HCT116 (cell line): ENCODE measurements around the gene SLC25A4. TPM values are rescaled to one million over a fixed set of nuclear protein-coding genes. Genes with fewer than 3 reads are reported as not detected.
"Not testable (repeated sequence)": the region's sequence is repeated elsewhere in the genome, so short reads cannot be mapped to it uniquely, and the experiment has no call there.

ENCODE experiments used
- ATAC-seq: fragments of 200-7000 bp; cut with Tn5 transposase; 2 replicates; pipeline ENCODE4 v1.9.1; 2020; ENCODE audit warnings: mild to moderate bottlenecking, moderate library complexity
- BruUV-seq: library from RNA; stranded (reverse); fragments of 400-500 nt; replicated peaks from 2 replicates; lab custom pipeline; 2021; lab: Mats Ljungman, UMichigan
- CTCF ChIA-PET: fragments of 300-600 bp; sonication (Branson Sonifier 250); formaldehyde crosslinking; loops from one replicate; lab custom pipeline; 2021; ENCODE audit warnings: antibody characterized with exemption; lab: Charles Lee
- POLR2A ChIA-PET: fragments of 300-600, 350-600 bp; sonication (Branson Sonifier 250); formaldehyde crosslinking; loops from one replicate; lab custom pipeline; 2021; ENCODE audit warnings: antibody characterized with exemption; lab: Charles Lee
- RAD21 ChIA-PET, 2 experiments: fragments of 300-600 bp; sonication (Branson Sonifier 250); formaldehyde crosslinking; loops; one replicate each; lab custom pipeline; 2023; ENCODE audit warnings: low total read pairs in 2 of 2; ENCODE audit not compliant: uncharacterized antibody in 2 of 2, unreplicated experiment in 2 of 2, low non-redundant PET in 1 of 2; lab: Charles Lee
- DNase-seq: peaks from one replicate; pipeline ENCODE4 v3.0.0-alpha.2; 2010; ENCODE audit warnings: low read depth, low spot score
- H2AFZ ChIP-seq: fragments of 200-600 bp; shearing (Covaris generic), sonication (generic); 2 replicates; pipeline ENCODE4 v1.6.1; 2017; ENCODE audit warnings: low read depth, mixed run types, mixed read lengths, antibody characterized with exemption, low read length; ENCODE audit not compliant: poor library complexity, severe bottlenecking
- H3K27ac ChIP-seq: 2 replicates; pipeline ENCODE4 v1.5.1; 2012; ENCODE audit warnings: low read depth, low read length
- H3K27me3 ChIP-seq: fragments of 200-600 bp; sonication (generic); 2 replicates; pipeline ENCODE4 v1.6.1; 2016; ENCODE audit warnings: mixed run types, low read length, mixed read lengths; ENCODE audit not compliant: insufficient read depth
- H3K36me3 ChIP-seq, 2 experiments: fragments of 200-500 bp in 1 of 2; fragments of 200-600 bp in 1 of 2; sonication (Bioruptor generic) in 1 of 2; sonication (generic) in 1 of 2; 2 replicates each; pipeline versions ENCODE4 v1.5.1 to v1.6.1; 2014 to 2016; ENCODE audit warnings: low read length in 2 of 2, inconsistent platforms in 1 of 2, mixed read lengths in 1 of 2, mixed run types in 1 of 2; ENCODE audit not compliant: insufficient read depth in 2 of 2, control insufficient read depth in 1 of 2
- H3K4me1 ChIP-seq, 2 experiments: fragments of 200-600 bp in 1 of 2; sonication (generic) in 1 of 2; 2 replicates each; pipeline versions ENCODE4 v1.5.1 to v1.6.1; 2012 to 2017; ENCODE audit warnings: low read length in 2 of 2, inconsistent platforms in 1 of 2, mild to moderate bottlenecking in 1 of 2, mixed read lengths in 1 of 2, mixed run types in 1 of 2, moderate library complexity in 1 of 2; ENCODE audit not compliant: insufficient read depth in 2 of 2, control insufficient read depth in 1 of 2
- H3K4me2 ChIP-seq: fragments of 200-600 bp; sonication (generic); 2 replicates; pipeline ENCODE4 v1.6.1; 2017; ENCODE audit warnings: mixed run types, low read length, mixed read lengths
- H3K4me3 ChIP-seq, 2 experiments: fragments of 200-600 bp in 1 of 2; sonication (generic) in 1 of 2; replicated peaks in 1 of 2; 2 replicates each; pipeline ENCODE4 v1.5.1; 2011 to 2016; ENCODE audit warnings: low read length in 2 of 2, control low read depth in 1 of 2, low read depth in 1 of 2, mild to moderate bottlenecking in 1 of 2, mixed read lengths in 1 of 2, mixed run types in 1 of 2
- H3K79me2 ChIP-seq: fragments of 200-600 bp; sonication (generic); 2 replicates; pipeline ENCODE4 v1.6.1; 2017; ENCODE audit warnings: mild to moderate bottlenecking, mixed run types, low read length, moderate library complexity, mixed read lengths; ENCODE audit not compliant: insufficient read depth
- H3K9ac ChIP-seq: fragments of 200-600 bp; sonication (generic); 2 replicates; pipeline ENCODE4 v1.6.1; 2016; ENCODE audit warnings: low read length, mixed read lengths
- H3K9me2 ChIP-seq: fragments of 200-600 bp; sonication (generic), shearing (Covaris generic); 2 replicates; pipeline ENCODE4 v1.6.1; 2017; ENCODE audit warnings: mixed run types, mild to moderate bottlenecking, moderate library complexity; ENCODE audit not compliant: insufficient read depth
- H3K9me3 ChIP-seq, 2 experiments: fragments of 200-500 bp in 1 of 2; fragments of 200-600 bp in 1 of 2; sonication (Bioruptor generic) in 1 of 2; sonication (generic) in 1 of 2; 2 replicates each; pipeline ENCODE4 v1.6.1; 2014 to 2017; ENCODE audit warnings: low read length in 2 of 2, mixed read lengths in 2 of 2, inconsistent platforms in 1 of 2, low read depth in 1 of 2, mild to moderate bottlenecking in 1 of 2, mixed run types in 1 of 2, moderate library complexity in 1 of 2; ENCODE audit not compliant: control insufficient read depth in 1 of 2, insufficient read depth in 1 of 2
- H4K20me1 ChIP-seq: fragments of 200-600 bp; sonication (generic), shearing (Covaris generic); 2 replicates; pipeline ENCODE4 v1.6.1; 2017; ENCODE audit warnings: mixed run types, mild to moderate bottlenecking, moderate library complexity; ENCODE audit not compliant: insufficient read depth
- POLR2A ChIP-seq: IDR thresholded peaks from 2 replicates; pipeline ENCODE4 v1.7.0; 2011; ENCODE audit warnings: borderline replicate concordance; ENCODE audit not compliant: insufficient read depth, insufficient read length; ENCODE audit errors: extremely low read depth
- intact Hi-C: fragments of 100-400 bp; cut with micrococcal nuclease; formaldehyde crosslinking; loops from 2 replicates; pipeline ENCODE4 v1.10.0; 2022
- total RNA-seq: library from RNA; stranded (reverse); gene quantifications from one replicate; pipeline ENCODE4 v1.2.1, GENCODE V29; 2021; ENCODE audit not compliant: unreplicated experiment

The SLC25A4 gene
- total RNA-seq, 1 experiment from 2014 or later = 27.9 TPM

GRCh38 chr4:185118876-185119275, 24.2 kb upstream of the SLC25A4 start:
- BruUV-seq = no TSS peak
- ChIA-PET POLR2A (no interaction called here), RAD21 (no interaction called here), CTCF (no interaction called here)
- H3K4me1 ChIP-seq = peaks cover 1 to 20% of the 10 kb centered on the region in 2 experiments; a peak in 3 of 4 replicates
- no peaks in the 10 kb centered on the region for H3K9me3 ChIP-seq
- no peaks in the 10 kb centered on the region for H4K20me1 ChIP-seq
- H3K4me3 ChIP-seq = no peak overlapping the region
- H3K4me2 ChIP-seq = no peak overlapping the region
- no peak overlapping the region for H2AFZ ChIP-seq
- H3K27me3 ChIP-seq = no peaks in the 10 kb centered on the region
- no peak for TF ChIP-seq POLR2A
- H3K79me2 ChIP-seq = no peaks in the 10 kb centered on the region
- ATAC-seq (no peak), DNase-seq (no peak)
- intact Hi-C loops = loop anchor here (10.0 kb wide), 1 partner anchor 186 kb away; no protein-coding TSS in a partner anchor
- H3K27ac ChIP-seq = no peak overlapping the region
- H3K9me2 ChIP-seq = no peaks in the 10 kb centered on the region
- H3K9ac ChIP-seq = no peak overlapping the region
- no peaks in the 10 kb centered on the region for H3K36me3 ChIP-seq

GRCh38 chr4:185119467-185119866, 23.6 kb upstream of the SLC25A4 start:
- ATAC-seq, H3K9me2 ChIP-seq, H3K4me3 ChIP-seq, H4K20me1 ChIP-seq, H3K9me3 ChIP-seq, H3K36me3 ChIP-seq, H3K79me2 ChIP-seq, H3K27me3 ChIP-seq, POLR2A ChIA-PET, DNase-seq, H3K4me2 ChIP-seq, H3K27ac ChIP-seq, CTCF ChIA-PET, H2AFZ ChIP-seq, H3K9ac ChIP-seq, BruUV-seq: not testable (repeated sequence)
- peaks cover 0 to 16% of the 10 kb centered on the region in 2 experiments; a peak in 3 of 4 replicates for H3K4me1 ChIP-seq
- RAD21 ChIA-PET = interaction anchor here in 1 of 2 experiments (0.6 kb wide), 1 partner anchor 18 kb away, joined by 3 read pairs; no protein-coding TSS in a partner anchor
- intact Hi-C loops = loop anchor here (10.0 kb wide), 1 partner anchor 185 kb away; no protein-coding TSS in a partner anchor
